ENCODE results near the gene CRLF2. TPM values are rescaled to one million over a fixed set of nuclear protein-coding genes. Genes with fewer than 3 reads are reported as not detected.

Gene CRLF2
- total and polyA plus RNA-seq, 10 of the 15 experiments (the other 5 are each of a cell fraction or from before 2014, with no cell fraction given), result 2.7 to 7.2 (median 4.5) TPM

GRCh38 chrX:1224954-1225353, 12.5 kb upstream of the CRLF2 start (continued):
- TF ChIP-seq USF1 (IDR thresholded peaks at IDR 0.05; ENCODE audit: borderline replicate concordance, extremely low read length, insufficient read depth, low read depth, low read length) (no peak), NBN (IDR thresholded peaks at IDR 0.05) (no peak), RB1 (IDR thresholded peaks at IDR 0.05; ENCODE audit: borderline replicate concordance) (no peak), LARP7 (IDR thresholded peaks at IDR 0.05) (no peak), BRCA1 (IDR thresholded peaks at IDR 0.05; ENCODE audit: low read depth, low read length) (no peak), BHLHE40 (IDR thresholded peaks at IDR 0.05; ENCODE audit: borderline replicate concordance in 1 of 2, low read depth in 2 of 2, low read length in 1 of 2) (no peak), MTA3 (IDR thresholded peaks at IDR 0.05; ENCODE audit: borderline replicate concordance, low read length) (no peak), SPI1 (IDR thresholded peaks at IDR 0.05; ENCODE audit: borderline replicate concordance, insufficient read depth, low read depth, low read length) (no peak), SMAD1 (IDR thresholded peaks at IDR 0.05; ENCODE audit: low read depth, partially characterized antibody) (no peak), DPF2 (IDR thresholded peaks at IDR 0.05) (0 out of 2 replicates have a peak, but pooled peaks have one; percentile 23), CBX3 (IDR thresholded peaks at IDR 0.05; ENCODE audit: borderline replicate concordance, low read depth) (no peak), SIN3A (IDR thresholded peaks at IDR 0.05; ENCODE audit: low read depth, low read length) (no peak), SRF (IDR thresholded peaks at IDR 0.05; ENCODE audit: low read depth in 2 of 2, low read length in 2 of 2) (no peak), TBL1XR1 (IDR thresholded peaks at IDR 0.05; ENCODE audit: low read depth, low read length) (no peak), ATF7 (IDR thresholded peaks at IDR 0.05; ENCODE audit: low read depth) (peak; percentile 44; the same call in 1 of the 2 replicates), ETV6 (conservative IDR thresholded peaks at IDR 0.05 in 1 of 2, IDR thresholded peaks at IDR 0.05 in 1 of 2; ENCODE audit: borderline replicate concordance in 1 of 2, low read depth in 1 of 2) (peak in 1 of 2 experiments; percentile 14; a peak in 1 of 4 replicates), CREB1 (IDR thresholded peaks at IDR 0.05; ENCODE audit: low read depth) (no peak), TAF1 (IDR thresholded peaks at IDR 0.05; ENCODE audit: borderline replicate concordance, low read depth, low read length) (no peak), ZNF274 (IDR thresholded peaks at IDR 0.05; ENCODE audit: insufficient read depth, insufficient read length) (no peak), POLR2AphosphoS2 (IDR thresholded peaks at IDR 0.05; ENCODE audit: low read depth, low read length) (no peak), NR2F1 (conservative IDR thresholded peaks at IDR 0.05) (no peak), RELA (IDR thresholded peaks at IDR 0.05; ENCODE audit: borderline replicate concordance, partially characterized antibody) (no peak), TCF7 (IDR thresholded peaks at IDR 0.05; ENCODE audit: borderline replicate concordance) (no peak), ASH2L (IDR thresholded peaks at IDR 0.05; ENCODE audit: borderline replicate concordance, low read depth) (no peak), EGR1 (IDR thresholded peaks at IDR 0.05; ENCODE audit: borderline replicate concordance in 1 of 2, low read depth in 2 of 2, low read length in 2 of 2) (no peak), RUNX3 (IDR thresholded peaks at IDR 0.05; ENCODE audit: low read length) (peak; percentile 65), FOXM1 (IDR thresholded peaks at IDR 0.05; ENCODE audit: low read depth, low read length) (no peak), GATAD2B (conservative IDR thresholded peaks at IDR 0.05; ENCODE audit: low read depth) (no peak), EED (IDR thresholded peaks at IDR 0.05; ENCODE audit: low read depth) (peak; percentile 43; the same call in 1 of the 2 replicates)
- TF ChIP-seq, protein P1, sequence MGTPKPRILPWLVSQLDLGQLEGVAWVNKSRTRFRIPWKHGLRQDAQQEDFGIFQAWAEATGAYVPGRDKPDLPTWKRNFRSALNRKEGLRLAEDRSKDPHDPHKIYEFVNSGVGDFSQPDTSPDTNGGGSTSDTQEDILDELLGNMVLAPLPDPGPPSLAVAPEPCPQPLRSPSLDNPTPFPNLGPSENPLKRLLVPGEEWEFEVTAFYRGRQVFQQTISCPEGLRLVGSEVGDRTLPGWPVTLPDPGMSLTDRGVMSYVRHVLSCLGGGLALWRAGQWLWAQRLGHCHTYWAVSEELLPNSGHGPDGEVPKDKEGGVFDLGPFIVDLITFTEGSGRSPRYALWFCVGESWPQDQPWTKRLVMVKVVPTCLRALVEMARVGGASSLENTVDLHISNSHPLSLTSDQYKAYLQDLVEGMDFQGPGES (IDR thresholded peaks at IDR 0.05), result no peak

Measured in GM12878 (cell line).